ENCODE data around the gene SLC25A10.

The SLC25A10 gene, protein sequence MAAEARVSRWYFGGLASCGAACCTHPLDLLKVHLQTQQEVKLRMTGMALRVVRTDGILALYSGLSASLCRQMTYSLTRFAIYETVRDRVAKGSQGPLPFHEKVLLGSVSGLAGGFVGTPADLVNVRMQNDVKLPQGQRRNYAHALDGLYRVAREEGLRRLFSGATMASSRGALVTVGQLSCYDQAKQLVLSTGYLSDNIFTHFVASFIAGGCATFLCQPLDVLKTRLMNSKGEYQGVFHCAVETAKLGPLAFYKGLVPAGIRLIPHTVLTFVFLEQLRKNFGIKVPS

DNA sequence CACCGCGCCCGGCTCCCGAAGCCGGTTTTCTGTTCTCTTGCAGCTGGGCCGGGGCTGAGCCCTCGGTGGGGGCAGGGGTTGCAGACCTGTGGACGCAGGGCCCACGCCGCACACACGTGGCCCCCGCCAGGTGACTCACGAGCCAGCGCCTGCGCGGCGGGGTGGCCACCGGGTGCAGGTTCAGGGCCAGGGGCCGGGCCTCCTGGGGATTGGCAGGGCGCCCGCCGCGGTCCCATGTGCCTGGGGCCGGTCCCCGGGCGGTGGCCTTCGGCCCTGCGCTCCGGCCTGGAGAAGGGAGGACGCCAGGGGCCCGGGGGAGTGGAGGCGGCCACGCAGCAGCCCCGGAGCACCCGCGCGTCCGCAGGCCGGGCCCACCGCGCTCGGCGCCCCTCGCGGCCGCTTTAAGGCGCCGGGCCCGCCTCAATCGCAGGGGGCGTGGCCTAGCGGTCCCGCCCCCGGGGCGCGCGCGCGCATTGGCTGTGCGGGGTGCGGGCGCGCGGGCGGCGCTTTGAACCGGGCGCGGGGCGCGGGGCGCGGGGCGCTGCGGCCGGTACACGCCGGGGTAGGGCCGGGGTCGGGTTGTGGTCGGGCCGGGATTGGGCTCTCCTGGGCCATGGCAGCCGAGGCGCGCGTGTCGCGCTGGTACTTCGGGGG lies at the start of gene SLC25A10:
SLC25A10 (plus strand) TSS at position 471 of the 654 bp plus-strand sequence; CDS start at position 614, 143 bp downstream.
- peak; percentile 84 to 88 for DNase-seq

DNA sequence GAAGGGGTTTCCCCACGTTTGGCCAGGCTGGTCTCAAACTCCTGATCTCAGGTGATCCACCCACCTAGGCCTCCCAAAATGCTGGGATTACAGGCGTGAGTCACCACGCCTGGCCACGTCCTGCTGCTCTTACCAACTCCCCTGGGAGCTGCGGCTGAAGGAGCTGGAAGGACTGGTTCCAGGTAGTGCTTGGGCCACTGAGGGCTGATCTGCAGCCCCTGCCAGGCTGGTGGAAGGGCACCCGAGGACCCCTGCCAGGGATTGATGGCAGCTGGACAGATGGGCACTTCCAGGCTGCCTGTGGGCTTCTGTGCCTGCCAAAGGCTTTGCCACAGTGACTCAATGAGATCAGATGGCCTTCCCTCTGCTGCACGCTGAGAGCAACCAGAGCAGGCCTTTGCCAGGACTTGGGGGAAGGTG lies 48.0 kb upstream of the SLC25A10 start:
- DNase-seq: peak in 1 of 2 donors; percentile 35

DNA sequence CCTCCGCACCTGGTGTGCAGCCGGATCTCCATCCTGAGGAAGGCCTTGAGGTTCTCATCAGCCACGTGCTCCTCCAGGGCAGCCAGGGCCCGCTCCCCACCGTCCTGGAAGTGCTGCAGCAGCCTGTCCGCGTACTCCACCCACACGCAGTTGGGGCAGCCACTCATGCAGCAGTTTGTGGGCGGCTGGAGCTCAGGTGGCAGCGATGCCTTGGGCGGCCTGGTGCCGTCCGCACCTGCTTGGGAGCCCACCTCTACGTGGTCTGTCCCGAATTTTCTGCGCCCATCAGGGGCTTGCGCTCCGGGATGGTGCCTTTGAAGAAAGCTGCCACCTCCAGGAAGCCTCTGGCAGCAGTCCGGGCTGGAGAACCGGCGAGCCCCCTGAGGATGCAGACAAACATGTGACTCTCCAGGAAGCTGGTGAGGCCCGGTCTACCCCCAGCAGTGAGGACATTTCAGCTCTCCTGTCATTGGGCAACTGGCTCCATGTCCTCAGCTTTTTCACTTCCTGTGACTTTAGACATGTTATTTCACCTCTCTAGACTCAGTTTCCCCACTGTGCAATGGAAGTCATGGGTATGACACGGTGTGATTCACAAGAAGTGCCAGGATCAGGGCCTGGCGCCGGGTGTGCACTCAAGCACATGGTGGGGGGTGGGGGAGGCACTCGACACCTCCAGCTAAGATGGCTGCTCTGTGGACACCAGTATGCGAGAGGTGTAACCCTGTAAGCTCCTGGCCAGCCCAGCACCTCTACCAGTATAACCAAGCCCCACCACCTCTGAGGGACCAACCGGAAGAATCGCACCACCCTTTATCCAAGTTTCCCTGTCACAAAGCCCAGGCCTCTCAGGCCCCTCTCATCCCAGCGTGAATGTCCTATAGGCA lies 46.6 kb upstream of the SLC25A10 start:
- peak; percentile 72 to 76 for DNase-seq

DNA sequence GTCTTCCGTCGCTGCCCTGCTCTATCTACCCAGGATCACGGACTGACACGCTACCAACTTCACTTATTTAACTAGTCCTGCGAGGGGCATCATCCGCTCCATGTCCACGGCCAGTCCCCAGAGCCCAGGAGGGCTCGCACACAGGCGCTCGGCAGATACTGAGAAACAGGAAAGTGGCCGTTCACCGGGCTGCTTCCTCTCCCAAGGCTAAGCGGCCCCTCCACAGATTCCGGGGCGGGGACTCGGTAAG lies 46.1 kb upstream of the SLC25A10 start:
- peak in 1 of 2 donors; percentile 37 for DNase-seq

DNA sequence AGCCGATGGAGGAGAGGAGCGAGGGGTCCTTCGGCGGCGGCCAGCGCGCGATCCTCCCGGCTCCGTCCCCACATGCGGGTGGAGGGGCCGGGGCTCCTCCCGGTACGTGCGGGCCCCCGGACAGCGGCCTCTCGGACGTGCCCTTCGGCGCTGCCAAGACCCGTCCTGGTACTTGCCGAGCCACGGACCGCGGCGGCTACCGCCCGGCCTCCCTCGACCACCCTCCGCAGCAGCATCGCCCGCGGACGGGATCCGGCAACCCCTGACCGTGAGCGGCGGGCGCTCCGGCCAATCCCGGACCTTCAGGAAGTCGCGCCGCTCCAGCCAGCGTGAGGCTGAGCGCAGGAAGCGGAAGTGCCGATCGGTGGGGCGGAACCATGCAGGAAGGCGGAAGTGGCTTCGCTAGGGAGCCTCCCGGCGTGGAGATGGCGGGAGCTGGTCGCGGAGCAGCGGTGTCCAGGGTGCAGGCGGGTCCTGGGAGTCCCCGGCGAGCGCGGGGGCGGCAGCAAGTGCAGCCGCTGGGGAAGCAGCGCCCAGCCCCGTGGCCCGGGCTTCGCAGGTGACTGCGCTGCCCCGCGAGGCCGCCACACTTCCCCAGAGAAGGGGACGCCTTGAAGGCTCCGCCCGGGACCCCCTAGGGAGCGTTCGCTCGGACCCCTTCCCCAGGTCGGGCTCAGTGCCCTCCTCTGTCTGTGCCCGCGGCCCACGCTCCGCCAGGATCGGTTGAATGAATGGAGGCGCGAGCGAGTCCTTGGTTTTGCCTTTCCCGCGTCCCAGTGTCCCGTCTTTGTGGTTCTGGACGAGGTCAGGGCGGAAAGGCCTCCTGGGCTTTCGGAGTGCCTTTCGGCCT lies 45.5 kb upstream of the SLC25A10 start, which contains the start of the genes CCDC137 and OXLD1:
CCDC137 (plus strand) TSS at position 396 of the 850 bp plus-strand sequence; CDS start at position 426, 30 bp downstream.
OXLD1 (minus strand) TSS at position 264 of the 850 bp plus-strand sequence; CDS start at position 236, 28 bp downstream.
- DNase-seq: peak; percentile 93 to 95

DNA sequence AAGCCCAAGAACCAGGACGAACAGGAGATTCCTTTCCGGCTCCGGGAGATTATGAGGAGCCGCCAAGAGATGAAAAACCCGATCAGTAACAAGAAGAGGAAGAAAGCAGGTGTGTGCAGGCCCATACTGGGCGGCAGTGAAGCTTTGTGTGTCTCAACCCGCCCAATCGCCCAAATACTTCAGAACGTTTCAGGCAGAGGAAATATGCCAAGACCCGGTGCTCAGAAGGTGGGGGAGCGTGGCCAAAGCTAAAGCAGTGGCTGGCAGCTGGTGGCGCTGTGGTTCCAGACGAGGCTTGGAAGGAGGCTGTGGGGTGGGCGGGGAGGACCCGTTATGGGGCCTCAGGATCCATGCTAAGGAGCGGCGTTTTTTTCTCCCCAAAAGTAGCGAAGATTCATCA lies 44.3 kb upstream of the SLC25A10 start:
- no peak for DNase-seq

DNA sequence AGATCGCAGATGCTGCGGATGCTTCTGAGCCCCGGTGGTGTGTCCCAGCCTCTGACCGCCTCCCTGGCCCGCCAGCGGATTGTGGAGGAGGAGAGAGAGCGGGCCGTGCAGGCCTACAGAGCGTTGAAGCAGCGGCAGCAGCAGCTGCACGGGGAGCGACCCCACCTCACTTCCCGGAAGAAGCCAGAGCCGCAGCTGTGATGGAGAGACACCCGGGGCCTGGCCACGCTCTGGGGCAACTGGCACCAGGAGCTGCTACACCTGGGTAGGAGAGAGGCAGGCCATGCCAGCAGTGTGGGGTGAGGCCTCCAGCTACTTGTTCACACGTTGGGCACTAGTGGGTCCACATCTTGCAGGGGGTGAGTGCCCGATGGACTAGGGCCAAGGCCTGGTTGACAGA lies 39.6 kb upstream of the SLC25A10 start:
- no peak for DNase-seq

DNA sequence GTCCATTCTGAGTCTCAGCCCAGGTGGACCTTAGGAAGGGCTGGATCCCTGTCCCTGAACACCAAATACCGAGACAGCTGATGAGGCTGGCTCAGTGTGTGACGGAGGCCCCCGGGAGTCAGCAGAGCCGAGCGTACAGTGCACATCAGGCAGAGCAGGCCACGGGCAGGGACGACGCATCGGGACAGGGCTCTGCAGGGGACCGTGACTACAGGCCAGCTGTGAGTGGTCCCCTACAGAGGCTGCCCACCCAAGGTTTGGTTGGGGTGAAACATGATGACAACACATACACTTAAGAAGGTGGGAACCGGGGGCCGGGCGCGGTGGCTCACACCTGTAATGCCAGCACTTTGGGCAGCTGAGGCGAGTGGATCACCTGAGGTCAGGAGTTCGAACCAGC lies 39.1 kb upstream of the SLC25A10 start:
- no peak for DNase-seq

DNA sequence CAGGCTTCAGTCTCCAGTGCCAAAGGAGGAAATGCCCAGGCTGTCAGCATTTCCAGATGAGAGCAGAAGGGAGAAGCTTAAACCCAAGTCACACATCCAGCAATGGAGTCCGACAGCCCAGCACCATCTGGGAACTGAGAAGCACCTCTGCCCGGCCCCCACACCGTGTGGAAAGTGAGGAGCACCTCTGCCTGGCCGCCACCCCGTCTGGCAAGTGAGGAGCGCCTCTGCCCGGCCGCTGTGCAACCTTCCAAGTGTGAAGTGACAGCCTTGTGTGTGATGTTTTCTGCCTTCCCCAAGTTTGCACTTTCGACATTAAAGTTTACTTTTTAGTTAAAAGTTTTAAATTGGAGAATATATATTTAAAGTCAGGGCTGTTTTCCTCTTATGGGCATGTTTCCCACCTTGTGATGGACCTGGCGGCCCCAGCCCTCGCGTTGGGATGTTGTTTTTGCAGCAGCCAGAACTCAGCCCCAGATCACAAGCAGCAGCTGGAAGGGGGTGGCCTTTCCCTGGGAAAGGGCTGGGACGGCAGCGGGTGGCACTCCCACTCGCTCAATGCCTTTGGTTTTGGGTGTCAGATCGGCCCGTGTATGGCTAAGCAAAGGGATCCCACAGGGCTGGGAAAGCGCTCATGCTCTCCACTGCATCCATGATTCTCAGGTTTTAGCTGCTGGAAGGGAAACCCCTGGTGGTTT lies 38.4 kb upstream of the SLC25A10 start:
- DNase-seq: no peak

DNA sequence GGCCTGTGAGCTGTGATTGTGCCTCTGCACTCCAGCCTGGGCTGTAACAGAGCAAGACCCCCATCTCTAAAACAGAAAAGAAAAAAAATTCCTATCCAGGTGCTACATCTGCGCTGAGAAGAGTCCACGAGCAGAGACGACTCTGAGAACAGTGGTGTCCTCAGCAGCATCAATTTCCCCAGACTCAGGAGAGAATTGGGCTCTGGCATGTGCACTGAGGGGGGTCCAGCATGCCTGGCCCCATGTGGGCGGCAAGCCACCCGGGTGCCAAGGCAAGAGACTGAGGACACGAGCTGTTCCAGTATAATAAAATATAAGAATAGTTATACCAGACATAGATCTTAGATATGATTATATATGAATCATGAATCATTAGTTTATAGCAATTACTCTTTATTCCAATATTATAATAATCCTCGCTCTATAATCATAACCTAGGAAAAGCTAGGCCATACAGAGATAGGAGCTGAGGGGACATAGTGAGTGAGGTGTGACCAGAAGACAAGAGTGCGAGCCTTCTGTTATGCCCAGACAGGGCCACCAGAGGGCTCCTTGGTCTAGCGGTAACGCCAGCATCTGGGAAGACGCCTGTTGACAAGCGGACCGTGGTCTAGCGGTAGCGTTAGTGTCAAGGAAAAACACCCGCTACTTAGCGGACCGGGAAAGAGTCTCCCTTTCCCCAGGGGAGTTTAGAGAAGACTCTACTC lies 36.4 kb upstream of the SLC25A10 start:
- peak in 1 of 2 donors; percentile 33 for DNase-seq

DNA sequence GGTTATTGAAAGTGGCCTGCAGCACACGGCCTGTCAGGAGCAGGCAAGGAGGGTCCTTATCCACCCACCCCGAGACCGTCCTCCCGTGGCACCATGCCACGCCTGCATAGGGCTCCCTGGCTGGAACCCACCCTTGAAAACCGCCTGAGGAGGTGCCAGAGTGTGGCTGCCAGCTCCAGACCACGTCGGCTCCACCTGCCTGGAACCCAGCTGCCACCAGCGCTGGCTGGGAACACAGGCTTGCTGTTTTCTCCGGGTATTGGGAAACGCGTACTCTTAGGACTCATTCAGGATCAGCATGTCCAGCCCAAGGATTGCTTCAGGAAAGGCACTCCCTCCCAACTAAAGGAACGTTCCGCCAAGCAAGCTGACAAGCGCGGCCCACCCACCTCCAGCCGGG lies 35.2 kb upstream of the SLC25A10 start:
- no peak for DNase-seq

DNA sequence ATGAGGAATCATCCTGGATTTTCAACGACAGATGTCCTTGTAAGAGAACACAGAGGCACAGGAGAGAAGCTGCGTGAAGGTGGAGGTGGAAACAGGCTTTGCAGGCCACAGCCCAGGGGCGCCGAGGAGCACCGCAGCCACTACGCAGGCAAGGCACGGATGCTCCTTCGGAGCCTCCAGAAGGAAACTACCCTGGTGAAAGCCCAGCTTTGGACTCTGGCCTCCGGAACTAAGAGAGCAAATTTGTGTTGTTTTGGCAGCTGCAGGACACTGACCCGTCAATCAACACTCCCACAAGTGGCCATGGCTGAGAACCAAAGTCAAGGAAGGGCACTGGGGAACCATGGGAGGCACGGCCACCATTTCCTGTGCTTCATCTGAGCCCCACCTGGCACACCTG lies 31.9 kb upstream of the SLC25A10 start:
- DNase-seq: no peak

DNA sequence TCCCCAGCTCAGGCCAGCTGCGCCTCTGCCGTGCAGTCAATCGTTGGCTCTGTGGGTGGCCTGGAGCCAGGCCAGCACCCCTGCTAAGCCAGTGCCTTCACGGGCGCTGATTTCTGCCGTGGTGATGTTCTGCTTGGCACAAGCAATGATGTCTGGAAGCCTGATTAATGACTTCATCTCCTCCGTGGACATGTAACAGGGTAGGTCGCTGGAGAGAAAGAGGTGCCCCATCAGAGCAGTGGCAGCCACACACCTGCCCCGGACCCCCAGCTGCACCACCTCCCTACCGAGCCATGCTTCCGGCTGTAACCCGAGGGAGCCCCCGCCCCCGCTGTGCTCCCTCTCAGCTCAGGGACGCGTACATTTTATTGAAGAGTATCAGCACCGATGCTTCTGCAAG lies 30.4 kb upstream of the SLC25A10 start:
- no peak for DNase-seq

DNA sequence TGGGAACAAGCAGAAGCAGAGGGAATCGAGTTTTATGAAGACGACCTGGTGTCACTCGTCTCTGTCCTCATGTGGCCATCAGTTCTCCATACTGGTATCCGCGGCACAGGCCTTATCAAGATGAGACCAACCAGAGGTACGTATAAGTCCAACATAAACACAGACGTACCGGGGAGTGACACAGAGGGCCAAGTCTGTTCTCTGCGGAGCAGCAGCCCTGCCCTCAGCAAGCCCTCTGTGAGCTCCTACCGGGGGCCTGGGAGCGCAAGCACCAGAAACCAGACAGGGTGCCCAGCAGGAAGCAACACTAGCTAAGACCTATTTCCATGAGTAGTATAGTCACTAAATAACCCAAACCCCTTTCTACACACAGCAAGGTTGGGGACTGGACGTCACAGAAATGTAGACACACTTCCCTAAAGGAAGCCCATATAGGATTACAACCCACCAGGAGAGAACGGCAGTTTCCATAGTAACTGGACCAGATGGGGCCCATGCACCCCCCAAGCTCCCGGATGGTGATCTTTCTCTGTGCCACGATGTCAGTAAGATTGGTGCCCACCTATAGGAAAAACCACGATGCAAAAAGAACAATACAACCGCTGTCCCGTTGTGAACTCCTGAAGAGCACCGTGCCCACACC lies 29.4 kb upstream of the SLC25A10 start:
- DNase-seq: no peak

DNA sequence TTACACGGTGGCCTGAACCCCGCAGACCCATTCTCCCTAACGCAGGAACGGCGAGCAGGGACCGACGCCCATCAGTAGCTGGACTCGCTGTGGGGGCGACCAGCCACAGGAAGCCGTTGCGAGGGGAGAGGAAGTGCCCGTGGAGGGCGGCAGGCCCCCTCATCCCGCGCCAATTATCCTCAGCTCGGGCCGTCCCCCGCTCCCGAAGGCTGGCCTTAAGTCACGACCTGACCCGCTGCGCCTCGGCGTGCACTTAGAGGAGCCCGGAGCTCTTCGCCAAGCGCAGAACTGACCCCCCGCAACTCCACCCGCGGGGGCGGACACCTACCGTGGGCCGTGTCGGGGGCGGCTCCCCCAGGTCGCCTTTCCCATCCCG lies 28.9 kb upstream of the SLC25A10 start:
- no peak for DNase-seq

DNA sequence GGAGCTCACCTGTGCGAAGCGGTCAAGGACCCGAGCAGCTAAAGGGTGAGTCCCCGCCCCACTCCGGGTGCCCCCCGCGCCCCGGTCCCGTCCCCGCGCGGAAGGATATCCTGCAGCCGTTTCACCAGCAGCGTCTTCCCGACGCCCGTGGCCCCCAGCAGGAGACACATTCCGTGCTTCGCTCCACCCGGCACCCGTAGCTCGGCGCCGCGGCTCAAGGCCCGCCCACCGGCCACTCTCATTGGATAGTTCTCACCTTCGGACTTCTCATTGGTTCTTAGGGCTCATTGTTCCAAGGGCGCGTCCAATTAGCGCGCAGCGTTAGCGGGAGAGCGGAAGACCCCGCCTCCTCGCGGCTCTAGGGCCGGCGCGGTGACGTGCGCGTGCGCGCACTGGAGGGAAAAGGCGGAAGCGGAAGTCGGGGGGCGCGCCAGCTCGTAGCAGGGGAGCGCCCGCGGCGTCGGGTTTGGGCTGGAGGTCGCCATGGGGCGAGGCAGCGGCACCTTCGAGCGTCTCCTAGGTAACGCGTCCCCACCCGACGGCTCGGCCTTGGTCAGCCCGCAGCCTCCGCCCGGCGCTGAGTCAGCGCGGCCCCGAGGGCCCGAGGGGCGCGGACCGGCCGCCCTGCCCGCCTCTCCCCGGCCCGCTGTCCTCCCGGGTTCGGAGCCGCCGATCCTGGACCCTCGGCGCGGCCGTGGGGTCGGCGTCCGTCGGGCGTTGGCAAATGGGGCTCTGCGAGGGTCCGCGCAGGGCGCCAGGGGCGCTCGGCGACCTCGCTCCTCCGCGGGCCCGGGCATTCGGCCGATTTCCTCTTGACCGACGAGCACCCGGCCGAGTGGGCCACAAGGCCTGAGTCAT lies 28.3 kb upstream of the SLC25A10 start, which contains the start of the genes ARL16 and HGS:
ARL16 (minus strand) TSS at position 214 of the 858 bp plus-strand sequence; CDS start at position 170, 44 bp downstream.
HGS (plus strand) TSS at position 428 of the 858 bp plus-strand sequence; CDS start at position 484, 56 bp downstream.
- peak; percentile 97 to 98 for DNase-seq

DNA sequence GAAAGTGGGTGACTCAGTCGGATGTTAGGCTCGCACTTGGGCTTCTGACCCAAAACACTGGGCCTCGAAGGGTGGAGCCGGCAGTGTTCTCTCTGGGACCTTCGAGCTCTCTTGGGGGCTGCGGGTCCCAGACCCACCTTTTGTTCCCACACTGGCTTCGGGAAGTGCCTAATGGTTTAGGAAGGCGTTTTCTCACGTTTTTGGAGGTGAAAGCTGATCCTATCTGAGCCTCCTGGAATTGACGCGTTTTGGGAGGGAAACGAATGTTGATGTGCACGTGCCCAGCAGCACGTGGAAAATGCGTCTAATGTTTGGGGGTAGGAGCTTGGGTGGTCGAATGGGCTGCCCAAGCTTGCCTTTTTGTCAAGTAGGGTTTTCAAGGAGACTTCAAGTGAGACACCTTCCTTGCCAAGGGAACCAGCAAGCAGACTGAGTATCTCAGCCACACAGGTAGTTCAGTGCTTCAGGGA lies 27.6 kb upstream of the SLC25A10 start:
- DNase-seq: no peak

DNA sequence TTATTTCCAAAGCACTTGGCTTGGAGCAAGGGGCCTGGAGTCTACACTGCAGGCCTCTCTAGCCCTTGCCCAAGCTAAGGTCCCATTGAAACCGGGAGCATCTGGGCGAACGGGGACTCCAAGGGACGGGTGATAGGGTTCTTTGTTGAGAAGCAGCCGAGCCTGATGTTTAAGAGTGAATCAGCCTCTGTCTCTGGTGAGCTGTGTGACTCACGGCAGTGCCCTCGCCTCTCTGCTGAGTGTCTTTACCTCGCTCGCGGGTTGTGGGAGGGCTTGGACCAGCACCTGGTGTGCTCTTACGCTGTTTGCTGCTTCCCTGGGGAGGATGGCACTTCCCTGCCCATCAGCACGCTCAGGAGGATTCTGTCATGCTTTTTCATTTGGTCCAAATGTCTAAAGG lies 27.0 kb upstream of the SLC25A10 start:
- peak; percentile 63 to 69 for DNase-seq

DNA sequence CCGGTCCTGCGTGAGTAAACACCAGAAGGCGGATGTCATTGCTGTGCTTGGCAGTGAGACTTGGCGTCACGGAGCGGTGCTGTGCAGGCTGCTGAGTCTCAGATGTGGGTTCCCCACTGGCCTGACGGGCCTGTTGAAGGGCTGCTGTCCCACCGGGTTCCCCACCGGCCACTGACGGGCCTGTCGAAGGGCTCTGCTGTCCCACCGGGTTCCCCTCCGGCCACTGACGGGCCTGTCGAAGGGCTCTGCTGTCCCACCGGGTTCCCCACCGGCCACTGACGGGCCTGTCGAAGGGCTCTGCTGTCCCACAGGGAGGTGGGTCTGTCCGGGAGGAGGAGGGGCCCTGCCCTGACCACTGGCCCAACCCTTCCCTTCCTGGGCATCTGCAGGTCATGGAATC lies 25.5 kb upstream of the SLC25A10 start:
- no peak for DNase-seq
